ENCODE data around the gene OR8A1.

OR8A1 gene

DNA sequence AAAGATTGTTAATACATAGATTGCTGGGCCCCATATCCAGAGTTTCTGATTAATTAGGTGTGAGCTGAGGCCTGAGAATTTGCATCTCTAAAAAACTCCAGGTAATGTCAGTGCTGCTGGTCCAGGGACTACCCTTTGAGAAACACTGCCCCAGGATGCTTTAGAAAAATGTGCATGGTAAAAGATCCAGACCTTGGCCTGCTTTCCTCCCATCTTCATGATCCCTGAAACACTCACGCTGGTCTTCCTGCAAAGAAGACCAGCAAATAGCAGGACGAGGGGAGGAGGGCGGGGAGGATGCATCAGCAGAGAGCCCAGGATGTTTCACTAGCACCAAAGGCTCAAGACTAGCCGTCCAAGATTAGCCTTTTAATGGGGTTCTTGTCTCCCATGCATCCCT, at the start of gene OR8A1:
OR8A1 (plus strand) TSS at position 301 of the 400 bp plus-strand sequence. CDS start 123 bp downstream, outside the sequence.
- ATAC-seq, result no peak
- Mint-ChIP-seq H3K27me3 (peaks cover 19% of the 10 kb centered on the region), H3K4me3 (no peak within 1 kb of the TSS), H3K9me3 (no peaks in the 10 kb centered on the region), H3K4me1 (no peaks in the 10 kb centered on the region), H3K27ac (no peak within 1 kb of the TSS), H3K36me3 (ENCODE audit: low read depth) (no peaks in the 10 kb centered on the region)
- no peak for DNase-seq

DNA sequence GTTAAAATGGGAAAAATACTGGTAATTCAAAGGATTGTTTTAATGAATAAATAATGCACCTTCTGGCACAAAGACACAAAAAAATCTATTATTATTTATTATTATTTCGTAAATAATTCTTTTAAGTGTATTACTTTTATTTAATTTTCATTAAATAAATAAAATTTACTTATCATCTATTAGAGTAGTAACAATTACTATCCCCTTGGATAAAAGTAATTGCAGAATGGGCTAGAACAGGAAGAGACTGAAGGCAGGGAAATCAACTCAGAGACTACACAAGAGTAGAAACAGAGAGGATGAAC, 49.3 kb upstream of the OR8A1 start:
- DNase-seq, result no peak
- no peaks in the 10 kb centered on the region for H3K36me3 Mint-ChIP-seq (ENCODE audit: low read depth)
- H3K9me3 Mint-ChIP-seq, result no peaks in the 10 kb centered on the region
- peaks cover 3% of the 10 kb centered on the region for H3K27me3 Mint-ChIP-seq
- ATAC-seq, result no peak
- H3K4me1 Mint-ChIP-seq, result no peaks in the 10 kb centered on the region
- H3K27ac Mint-ChIP-seq, result no peak overlapping the region
- H3K4me3 Mint-ChIP-seq, result no peak overlapping the region

DNA sequence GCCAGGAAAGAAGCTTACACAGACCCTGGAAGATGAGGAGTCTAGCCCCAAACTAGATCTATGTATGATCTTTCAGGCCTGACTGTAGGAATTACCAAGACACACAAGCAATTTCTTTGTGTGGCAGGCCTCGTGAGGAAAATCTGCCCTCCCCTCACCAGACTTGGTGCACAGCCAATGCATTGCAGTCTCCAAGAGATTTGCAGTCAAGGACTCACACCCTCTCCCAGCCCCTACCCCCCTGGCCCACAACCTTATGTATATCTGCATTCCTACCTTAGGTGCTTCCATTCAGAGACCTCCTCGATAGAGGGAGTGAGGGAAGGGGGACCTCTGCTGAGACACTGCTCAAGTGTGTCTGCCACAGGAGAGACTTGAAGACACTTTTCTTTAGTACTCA, 36.2 kb upstream of the OR8A1 start:
- no peak for DNase-seq
- H3K27ac Mint-ChIP-seq, result no peak overlapping the region
- peaks cover 13% of the 10 kb centered on the region for H3K27me3 Mint-ChIP-seq
- no peak overlapping the region for H3K4me3 Mint-ChIP-seq
- H3K36me3 Mint-ChIP-seq (ENCODE audit: low read depth), result no peaks in the 10 kb centered on the region
- ATAC-seq, result no peak
- peaks cover 7% of the 10 kb centered on the region for H3K9me3 Mint-ChIP-seq
- H3K4me1 Mint-ChIP-seq, result no peaks in the 10 kb centered on the region

DNA sequence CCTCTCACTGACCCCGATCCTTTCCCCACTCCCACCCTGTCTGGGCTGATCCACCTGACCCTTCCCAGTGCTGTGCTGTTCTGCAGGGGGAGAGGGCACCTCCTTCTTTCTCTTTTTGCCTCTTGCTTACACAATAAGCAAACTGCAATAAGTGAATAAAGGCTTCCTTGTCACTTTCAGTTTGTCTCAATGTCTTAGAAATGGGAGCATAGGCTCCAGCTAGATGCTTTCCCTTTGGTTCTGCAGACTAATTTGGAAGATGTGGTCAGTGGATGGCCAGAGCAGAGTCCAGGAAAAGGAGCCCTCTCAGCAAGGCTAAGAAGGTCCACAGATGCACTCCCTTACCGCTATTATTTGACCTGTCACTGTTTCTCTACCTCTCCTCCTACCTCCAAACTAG, 35.7 kb upstream of the OR8A1 start:
- DNase-seq, result no peak
- H3K27me3 Mint-ChIP-seq, result peaks cover 11% of the 10 kb centered on the region
- no peaks in the 10 kb centered on the region for H3K36me3 Mint-ChIP-seq (ENCODE audit: low read depth)
- no peaks in the 10 kb centered on the region for H3K4me1 Mint-ChIP-seq
- no peak for ATAC-seq
- H3K9me3 Mint-ChIP-seq, result peaks cover 3% of the 10 kb centered on the region
- H3K4me3 Mint-ChIP-seq, result no peak overlapping the region
- no peak overlapping the region for H3K27ac Mint-ChIP-seq

GRCh38 chr11:124535552-124536232, 34.1 kb upstream of the OR8A1 start:
- ATAC-seq (no peak), DNase-seq (no peak)
- H3K4me1 Mint-ChIP-seq, result no peaks in the 10 kb centered on the region

DNA sequence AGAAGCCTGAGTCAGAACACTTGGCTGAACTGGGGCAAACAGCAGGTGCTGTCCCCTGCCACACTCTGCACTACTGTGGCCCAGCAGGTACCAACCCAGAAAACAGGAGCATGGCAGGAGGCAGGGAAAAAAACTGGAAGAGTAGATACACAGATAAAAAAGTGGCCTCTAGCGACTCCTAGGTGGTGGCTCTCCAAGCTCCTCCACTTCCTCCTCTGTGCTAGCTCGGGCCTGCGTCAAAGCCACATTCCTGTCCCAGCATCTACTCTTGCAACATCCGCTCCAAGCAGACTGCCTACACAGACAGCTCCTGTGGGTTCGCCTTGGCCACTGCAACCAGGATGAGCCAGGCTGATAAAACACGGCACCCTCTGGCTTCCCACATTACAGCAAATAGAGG, 33.3 kb upstream of the OR8A1 start:
- H3K27ac Mint-ChIP-seq, result no peak overlapping the region
- no peaks in the 10 kb centered on the region for H3K36me3 Mint-ChIP-seq (ENCODE audit: low read depth)
- H3K4me3 Mint-ChIP-seq, result no peak overlapping the region
- DNase-seq (no peak), ATAC-seq (peak; percentile 15)
- no peaks in the 10 kb centered on the region for H3K9me3 Mint-ChIP-seq
- no peaks in the 10 kb centered on the region for H3K4me1 Mint-ChIP-seq
- peaks cover 11% of the 10 kb centered on the region for H3K27me3 Mint-ChIP-seq

More at GRCh38 chr11:124535552-124536232, 34.1 kb upstream of the OR8A1 start:
- Mint-ChIP-seq H3K27me3 (peaks cover 11% of the 10 kb centered on the region), H3K27ac (no peak overlapping the region), H3K36me3 (ENCODE audit: low read depth) (no peaks in the 10 kb centered on the region), H3K4me3 (no peak overlapping the region), H3K9me3 (no peaks in the 10 kb centered on the region)

DNA sequence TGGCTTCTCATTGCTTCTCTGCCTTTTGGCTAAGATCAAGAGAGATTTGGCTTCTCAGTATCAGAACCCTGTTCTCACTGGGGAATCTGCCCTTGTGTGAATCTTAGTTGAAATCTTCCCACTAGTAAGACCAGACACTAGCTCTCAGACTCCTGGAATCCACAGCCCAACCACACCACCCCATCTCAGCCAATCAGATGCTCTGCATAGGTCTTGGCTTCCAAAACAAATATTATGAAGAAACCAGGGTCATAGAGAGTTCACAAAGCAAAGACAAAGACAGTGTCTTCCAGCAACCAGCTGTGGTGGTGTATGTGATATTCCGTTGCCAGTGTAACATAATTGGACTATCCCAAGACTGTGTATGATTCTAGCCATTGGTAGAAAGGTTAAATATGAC, 31.8 kb upstream of the OR8A1 start:
- H3K36me3 Mint-ChIP-seq (ENCODE audit: low read depth), result no peaks in the 10 kb centered on the region

DNA sequence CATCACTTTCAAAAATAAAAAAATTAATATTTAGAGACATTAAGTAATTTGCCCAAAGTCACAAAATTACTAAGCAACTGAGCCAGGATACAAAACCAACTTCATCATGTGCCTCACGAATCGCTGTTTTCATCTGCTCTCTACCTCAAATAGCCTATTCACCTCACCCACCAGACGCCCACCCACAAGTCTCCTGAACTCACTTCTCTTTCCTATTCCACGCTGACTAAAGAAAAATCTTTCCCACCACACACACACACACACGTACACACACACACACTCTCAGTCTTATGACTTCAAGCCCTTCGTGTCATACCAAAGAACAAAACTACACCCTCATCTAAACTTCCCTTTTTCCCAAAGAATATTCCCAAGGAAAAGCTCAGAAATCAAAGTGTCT, 28.6 kb upstream of the OR8A1 start:
- Mint-ChIP-seq H3K4me1 (no peaks in the 10 kb centered on the region), H3K36me3 (ENCODE audit: low read depth) (no peaks in the 10 kb centered on the region), H3K9me3 (no peaks in the 10 kb centered on the region), H3K27me3 (peaks cover 13% of the 10 kb centered on the region), H3K4me3 (no peak overlapping the region), H3K27ac (no peak overlapping the region)
- ATAC-seq, result no peak
- DNase-seq, result no peak

More for the DNA sequence above, 31.8 kb upstream of the OR8A1 start:
- peaks cover 9% of the 10 kb centered on the region for H3K27me3 Mint-ChIP-seq
- H3K9me3 Mint-ChIP-seq, result no peaks in the 10 kb centered on the region
- DNase-seq, result no peak
- no peak overlapping the region for H3K4me3 Mint-ChIP-seq
- no peak for ATAC-seq
- no peak overlapping the region for H3K27ac Mint-ChIP-seq
- H3K4me1 Mint-ChIP-seq, result no peaks in the 10 kb centered on the region

- DNase-seq (no peak), ATAC-seq (no peak)
- H3K27ac Mint-ChIP-seq, result no peak overlapping the region
- no peak overlapping the region for H3K4me3 Mint-ChIP-seq
- no peaks in the 10 kb centered on the region for H3K36me3 Mint-ChIP-seq (ENCODE audit: low read depth)
- H3K27me3 Mint-ChIP-seq, result peaks cover 13% of the 10 kb centered on the region
- H3K9me3 Mint-ChIP-seq, result no peaks in the 10 kb centered on the region
- no peaks in the 10 kb centered on the region for H3K4me1 Mint-ChIP-seq
These were observed 26.7 kb upstream of the OR8A1 start for GRCh38 chr11:124543145-124543544.

GRCh38 chr11:124543554-124543953, 26.2 kb upstream of the OR8A1 start, which contains the start of gene OR8B12:
Gene OR8B12 (minus strand): TSS chr11:124543654. CDS start chr11:124543654, 0 bp downstream.
- H3K36me3 Mint-ChIP-seq (ENCODE audit: low read depth), result no peaks in the 10 kb centered on the region
- no peak within 1 kb of the TSS for H3K27ac Mint-ChIP-seq
- DNase-seq (no peak), ATAC-seq (no peak)
- no peaks in the 10 kb centered on the region for H3K9me3 Mint-ChIP-seq
- no peak within 1 kb of the TSS for H3K4me3 Mint-ChIP-seq
- no peaks in the 10 kb centered on the region for H3K4me1 Mint-ChIP-seq
- peaks cover 13% of the 10 kb centered on the region for H3K27me3 Mint-ChIP-seq

DNA sequence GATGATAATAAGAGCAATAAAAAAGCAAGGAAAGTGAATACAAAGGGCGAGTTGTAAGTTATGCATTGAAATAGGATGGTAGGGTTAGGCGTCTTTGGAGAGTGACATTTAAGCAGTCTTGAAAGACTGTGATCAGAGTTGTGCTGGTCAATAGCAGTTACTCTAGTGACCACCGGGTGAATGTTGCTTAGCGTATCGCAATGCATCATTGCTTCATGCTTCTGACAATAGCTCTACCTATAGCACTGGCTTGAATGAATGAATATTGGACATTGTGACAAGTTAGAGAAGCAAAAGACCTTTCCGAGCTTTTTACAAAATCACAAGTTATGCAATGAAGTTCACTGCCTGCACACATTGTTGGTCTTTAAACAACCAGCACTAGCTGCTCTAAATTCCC, 18.6 kb upstream of the OR8A1 start:
- DNase-seq (no peak), ATAC-seq (no peak)
- Mint-ChIP-seq H3K9me3 (no peaks in the 10 kb centered on the region), H3K4me1 (no peaks in the 10 kb centered on the region), H3K27ac (no peak overlapping the region), H3K27me3 (peaks cover 4% of the 10 kb centered on the region), H3K4me3 (no peak overlapping the region), H3K36me3 (ENCODE audit: low read depth) (no peaks in the 10 kb centered on the region)

GRCh38 chr11:124551987-124552386, 17.8 kb upstream of the OR8A1 start:
- Mint-ChIP-seq H3K27ac (no peak overlapping the region), H3K27me3 (no peaks in the 10 kb centered on the region), H3K9me3 (no peaks in the 10 kb centered on the region), H3K4me1 (no peaks in the 10 kb centered on the region), H3K4me3 (no peak overlapping the region), H3K36me3 (ENCODE audit: low read depth) (no peaks in the 10 kb centered on the region)
- ATAC-seq, result no peak
- no peak for DNase-seq

DNA sequence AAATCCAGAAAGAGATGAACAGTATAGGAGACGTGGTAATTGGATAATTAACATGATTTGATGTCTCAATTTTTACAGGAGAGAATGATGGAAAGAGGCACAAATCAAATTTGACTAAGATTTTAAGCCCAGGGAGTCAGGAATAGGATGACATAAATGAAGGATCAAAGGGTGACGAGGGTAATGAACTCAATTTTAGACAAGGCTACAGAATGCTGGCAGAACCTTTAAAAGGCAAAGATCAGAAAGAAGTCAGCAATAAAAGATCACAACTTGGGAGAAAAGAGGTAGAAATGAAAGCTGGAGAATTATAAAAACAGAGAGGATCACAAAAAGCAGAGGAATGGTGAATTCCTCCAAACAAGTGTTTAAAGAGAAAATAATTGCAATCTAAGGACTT, 13.0 kb upstream of the OR8A1 start:
- ATAC-seq, result no peak
- H3K4me3 Mint-ChIP-seq, result no peak overlapping the region
- H3K4me1 Mint-ChIP-seq, result no peaks in the 10 kb centered on the region
- no peaks in the 10 kb centered on the region for H3K36me3 Mint-ChIP-seq (ENCODE audit: low read depth)
- no peak for DNase-seq
- H3K9me3 Mint-ChIP-seq, result no peaks in the 10 kb centered on the region
- no peak overlapping the region for H3K27ac Mint-ChIP-seq
- H3K27me3 Mint-ChIP-seq, result peaks cover 3% of the 10 kb centered on the region

- H3K36me3 Mint-ChIP-seq (ENCODE audit: low read depth), result no peaks in the 10 kb centered on the region
- ATAC-seq (no peak), DNase-seq (no peak)
- no peak overlapping the region for H3K27ac Mint-ChIP-seq
- H3K9me3 Mint-ChIP-seq, result no peaks in the 10 kb centered on the region
- no peaks in the 10 kb centered on the region for H3K4me1 Mint-ChIP-seq
- H3K4me3 Mint-ChIP-seq, result no peak overlapping the region
- peaks cover 22% of the 10 kb centered on the region for H3K27me3 Mint-ChIP-seq
These were observed 363 bp downstream of the OR8A1 start for GRCh38 chr11:124570160-124570559.

GRCh38 chr11:124577716-124578427, 8.1 kb downstream of the OR8A1 start:
- ATAC-seq (no peak), DNase-seq (no peak)
- Mint-ChIP-seq H3K27me3 (peaks cover 8% of the 10 kb centered on the region), H3K4me3 (no peak overlapping the region), H3K4me1 (no peaks in the 10 kb centered on the region), H3K36me3 (ENCODE audit: low read depth) (no peaks in the 10 kb centered on the region), H3K9me3 (no peaks in the 10 kb centered on the region), H3K27ac (no peak overlapping the region)

Measured in activated naive CD8-positive, alpha-beta T cell treated with anti-CD3 and anti-CD28 coated beads, Interleukin-2, amount 50 U/mL, for 24 hours (primary cell).